HG02884 (cell line): ENCODE data around the gene PPP1R26.

Experiments used
- ATAC-seq: cut with Tn5 transposase; IDR thresholded peaks from one replicate; pipeline ENCODE4 v1.9.1; 2021; ENCODE audit warnings: mild to moderate bottlenecking, moderate library complexity; ENCODE audit not compliant: unreplicated experiment

Gene PPP1R26

DNA sequence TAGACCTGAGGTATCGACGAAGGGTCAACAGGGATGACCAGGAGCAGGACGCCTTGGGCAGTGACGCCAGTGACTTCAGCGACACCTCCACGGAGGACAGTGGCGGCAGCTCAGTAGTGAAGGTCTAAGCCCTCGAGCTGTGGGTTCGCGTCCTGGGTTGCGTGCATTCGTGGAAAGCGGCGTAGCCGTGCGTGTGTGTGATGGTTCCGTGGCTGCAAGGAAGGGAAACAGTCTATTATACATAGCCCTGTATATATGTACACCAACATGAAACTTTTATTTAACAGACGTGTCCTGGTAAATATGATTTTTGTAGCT, 8.4 kb downstream of the PPP1R26 start:
- no peak for ATAC-seq

DNA sequence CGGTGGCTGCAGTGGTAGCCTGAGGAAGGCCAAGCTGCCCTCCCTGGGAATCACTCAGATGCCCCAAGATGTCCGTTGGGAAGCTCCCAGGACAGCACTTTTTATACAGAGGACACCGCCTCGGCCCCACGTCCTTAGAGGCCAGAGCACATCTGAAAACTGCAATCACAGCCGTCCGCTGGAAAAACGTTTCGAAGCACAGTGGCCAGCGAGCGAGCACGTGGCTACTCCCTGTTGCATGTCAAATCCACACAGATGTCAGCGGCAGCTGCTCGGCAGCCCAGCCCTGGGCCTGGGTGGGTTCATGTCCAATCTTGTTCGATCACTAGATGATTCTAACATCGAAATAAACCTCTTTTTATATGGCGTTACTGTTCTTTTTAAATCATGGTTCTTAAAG, 8.9 kb downstream of the PPP1R26 start:
- ATAC-seq: no peak

GRCh38 chr9:135489188-135489906, 9.8 kb downstream of the PPP1R26 start:
- no peak for ATAC-seq

DNA sequence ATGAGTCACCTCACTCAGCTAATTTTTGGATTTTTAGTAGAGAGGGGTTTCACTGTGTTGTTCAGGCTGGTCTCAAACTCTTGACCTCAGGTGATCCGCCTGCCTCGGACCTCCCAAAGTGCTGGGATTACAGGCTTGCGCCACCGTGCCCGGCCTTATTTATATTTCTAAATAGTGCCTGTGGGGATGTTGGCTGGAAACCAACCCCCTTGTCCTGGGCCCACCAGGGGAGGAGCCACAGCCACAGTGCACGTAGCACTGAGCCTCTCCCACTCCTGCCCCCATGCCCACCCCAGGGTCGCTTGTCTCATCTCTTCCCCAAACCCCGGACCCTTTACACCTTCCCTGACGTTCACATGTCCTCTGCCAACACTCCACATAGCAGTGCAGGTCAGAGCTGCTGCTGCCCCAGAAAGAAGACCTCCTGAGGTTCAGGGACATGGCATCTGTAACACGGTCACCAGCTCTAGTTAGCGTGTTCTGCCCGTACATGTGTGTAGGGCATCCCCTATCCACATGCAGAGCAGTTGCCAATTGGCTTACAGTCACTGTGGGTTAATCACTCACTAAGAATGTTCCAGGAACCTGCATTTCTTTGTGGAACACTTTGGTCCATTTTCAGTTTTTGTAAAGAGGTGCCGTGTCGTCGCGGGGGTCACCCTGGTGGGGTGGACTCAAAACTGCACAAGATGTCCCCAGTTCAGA, 10.7 kb downstream of the PPP1R26 start:
- ATAC-seq: no peak

DNA sequence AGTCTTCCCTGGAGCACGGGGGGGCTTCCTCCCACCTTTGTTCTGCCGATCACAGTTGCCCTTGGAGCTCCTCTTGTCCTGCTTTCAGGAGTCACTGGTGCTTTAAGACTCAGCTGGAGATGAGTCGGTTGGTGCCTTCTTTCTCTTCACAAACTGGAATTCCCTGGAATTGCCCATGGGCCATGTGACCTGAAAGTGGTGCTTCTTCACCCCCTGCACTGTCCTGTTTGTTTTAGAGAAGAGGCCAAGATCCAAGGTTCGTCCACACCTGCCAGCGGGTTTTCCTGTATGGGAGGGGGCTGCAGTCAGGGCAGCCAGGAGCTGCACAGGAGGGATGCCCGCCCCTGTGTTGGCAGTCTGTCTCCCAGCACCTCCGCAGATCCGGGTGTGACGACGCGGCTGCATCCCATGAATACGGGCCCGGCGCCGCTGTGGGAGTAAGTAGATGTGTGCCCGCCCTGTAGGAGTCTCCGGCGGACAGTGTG, 11.4 kb downstream of the PPP1R26 start:
- ATAC-seq: no peak

DNA sequence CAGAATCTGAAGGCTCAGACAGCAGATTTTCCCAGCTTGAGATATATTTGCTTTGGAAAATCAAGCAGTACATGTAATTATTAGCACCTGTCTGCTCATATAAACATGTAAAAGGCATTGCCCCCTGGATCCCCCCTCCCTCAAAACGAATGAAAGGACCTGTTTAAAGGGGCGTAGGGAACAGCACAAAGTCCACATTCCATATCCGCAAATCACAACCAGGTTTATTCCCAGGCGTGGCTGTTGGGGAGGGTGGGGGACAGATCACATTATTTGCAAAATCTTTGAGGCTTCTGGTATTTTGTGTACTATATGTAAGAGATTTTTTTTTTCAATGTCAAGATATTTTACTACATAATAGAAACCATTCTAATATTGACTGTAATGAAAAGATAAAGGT, 12.2 kb downstream of the PPP1R26 start:
- no peak for ATAC-seq

DNA sequence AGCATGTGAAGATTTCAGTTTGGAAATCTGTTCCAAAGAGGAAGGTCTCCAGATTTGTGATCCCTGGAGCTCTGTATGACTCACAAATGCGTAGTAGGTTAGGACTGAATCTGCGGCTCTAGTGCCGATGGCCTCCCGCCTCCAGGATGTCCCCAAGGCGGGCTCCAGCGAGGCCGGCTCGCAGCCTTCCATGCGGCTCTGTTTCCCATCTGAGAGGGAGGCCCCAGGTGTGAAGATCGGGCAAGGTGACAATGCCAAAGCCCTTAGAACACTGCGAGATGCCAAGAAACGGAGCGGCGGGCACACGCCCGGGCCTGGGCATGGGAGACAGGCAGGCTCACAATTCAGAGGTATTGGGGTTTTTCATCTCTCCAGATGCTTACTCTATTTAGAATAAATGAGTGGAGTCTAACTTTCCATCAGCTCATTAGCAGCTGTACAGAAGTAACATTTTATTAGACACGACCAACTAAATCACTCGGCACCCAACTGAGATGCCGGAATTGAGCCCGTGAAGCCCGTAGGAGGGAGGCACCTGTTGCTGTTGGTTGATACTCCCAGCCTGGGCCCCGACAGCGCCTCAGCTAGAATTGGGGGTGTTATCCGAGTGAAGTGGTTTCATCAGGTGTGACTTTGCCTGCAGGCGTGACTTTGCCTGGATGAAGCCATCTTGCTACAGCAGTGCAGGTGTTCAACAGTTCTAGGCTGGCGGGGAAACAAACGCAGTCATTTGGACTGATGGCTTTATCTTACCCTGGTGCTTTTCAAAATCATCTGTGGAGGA, 13.5 kb downstream of the PPP1R26 start:
- no peak for ATAC-seq

DNA sequence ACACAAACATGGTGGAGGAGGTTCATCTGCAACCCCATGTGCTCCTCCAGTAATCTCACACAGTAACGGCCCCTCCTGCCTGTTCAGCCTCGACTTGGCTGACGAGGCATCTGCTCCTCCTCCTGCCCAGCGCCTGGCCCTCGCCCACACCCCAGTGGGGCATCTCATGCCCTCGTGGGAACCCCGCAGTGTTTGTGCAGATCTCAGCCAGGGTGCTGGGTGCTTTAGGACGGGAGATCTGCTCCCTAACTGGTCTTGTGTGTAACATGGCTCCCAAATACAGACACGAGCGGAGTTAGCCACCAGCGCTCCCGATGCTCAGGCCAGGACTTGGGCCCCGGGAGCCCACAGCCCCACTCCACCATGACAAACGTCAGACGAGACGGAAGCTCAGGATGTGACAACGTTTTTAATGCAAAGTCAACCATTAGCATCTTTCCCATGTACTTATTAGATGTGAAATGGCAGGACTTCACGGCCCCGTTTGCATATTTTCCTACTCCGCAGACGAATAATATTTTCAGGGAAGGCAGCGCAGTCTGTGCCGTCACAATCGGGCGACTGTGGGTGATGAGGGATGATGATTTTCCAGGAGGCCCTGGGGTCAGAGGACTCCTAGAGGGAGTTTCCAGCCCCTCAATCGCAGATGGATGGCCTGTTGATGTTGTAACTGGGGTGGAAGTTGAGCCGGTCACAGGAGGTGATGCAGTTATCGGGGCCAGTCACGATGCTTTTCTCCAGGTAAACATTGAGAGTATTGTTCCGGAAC, 15.4 kb downstream of the PPP1R26 start:
- ATAC-seq: no peak

- no peak for ATAC-seq
Measured at GRCh38 chr9:135498381-135499126, 19.0 kb downstream of the PPP1R26 start.

GRCh38 chr9:135499326-135500070, 19.9 kb downstream of the PPP1R26 start:
- ATAC-seq: peak; percentile 40

GRCh38 chr9:135500071-135500524, 20.5 kb downstream of the PPP1R26 start:
- ATAC-seq: no peak

GRCh38 chr9:135500525-135501260, 21.1 kb downstream of the PPP1R26 start, which contains the start of gene MRPS2:
Gene MRPS2 (plus strand): TSS chr9:135500682. CDS start chr9:135500711, 29 bp downstream.
- peak; percentile 79 for ATAC-seq

- ATAC-seq: peak; percentile 51
Measured at GRCh38 chr9:135501261-135502167, 21.9 kb downstream of the PPP1R26 start.

GRCh38 chr9:135502168-135502872, 22.7 kb downstream of the PPP1R26 start:
- no peak for ATAC-seq

- ATAC-seq: no peak
Measured at GRCh38 chr9:135502873-135503321, 23.3 kb downstream of the PPP1R26 start.

DNA sequence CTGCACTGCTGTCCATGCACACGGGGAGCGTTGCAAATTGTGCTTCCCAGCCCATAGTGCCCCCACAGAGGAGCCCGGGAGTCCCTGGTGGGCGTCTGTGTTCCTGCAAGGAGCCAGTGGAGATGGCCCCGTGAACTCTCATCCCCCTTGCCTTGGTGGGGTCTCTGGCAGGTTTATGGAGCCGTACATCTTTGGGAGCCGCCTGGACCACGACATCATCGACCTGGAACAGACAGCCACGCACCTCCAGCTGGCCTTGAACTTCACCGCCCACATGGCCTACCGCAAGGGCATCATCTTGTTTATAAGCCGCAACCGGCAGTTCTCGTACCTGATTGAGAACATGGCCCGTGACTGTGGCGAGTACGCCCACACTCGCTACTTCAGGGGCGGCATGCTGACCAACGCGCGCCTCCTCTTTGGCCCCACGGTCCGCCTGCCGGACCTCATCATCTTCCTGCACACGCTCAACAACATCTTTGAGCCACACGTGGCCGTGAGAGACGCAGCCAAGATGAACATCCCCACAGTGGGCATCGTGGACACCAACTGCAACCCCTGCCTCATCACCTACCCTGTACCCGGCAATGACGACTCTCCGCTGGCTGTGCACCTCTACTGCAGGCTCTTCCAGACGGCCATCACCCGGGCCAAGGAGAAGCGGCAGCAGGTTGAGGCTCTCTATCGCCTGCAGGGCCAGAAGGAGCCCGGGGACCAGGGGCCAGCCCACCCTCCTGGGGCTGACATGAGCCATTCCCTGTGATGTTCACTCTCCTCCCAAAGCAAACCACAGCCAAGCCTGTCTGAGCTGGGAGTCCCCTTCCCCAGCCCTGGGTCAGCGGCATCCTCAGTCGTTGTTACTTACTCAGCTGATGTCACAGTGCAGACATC, 24.0 kb downstream of the PPP1R26 start:
- no peak for ATAC-seq
